Esophagus muscularis mucosa (tissue), 4 donors: Measurements from ENCODE around the gene CEBPG. TPM values are rescaled to one million over a fixed set of nuclear protein-coding genes. Genes with fewer than 3 reads are reported as not detected.
A peak's percentile ranks its signal among the peaks of the same experiment; 100 is the strongest.

Experiments
- DNase-seq: peaks from one replicate; pipeline ENCODE4 v3.0.0-alpha.2; 2017; ENCODE audit errors: extremely low spot score
- H3K27ac ChIP-seq, 4 donors: fragments of 200-600 bp; sonication (generic); replicated peaks in 1 of 4; 1 replicate in 3 of 4; 2 replicates in 1 of 4; pipeline ENCODE4 v1.5.1; 2016 to 2019; ENCODE audit warnings: mild to moderate bottlenecking in 1 of 4
- H3K27me3 ChIP-seq, 4 donors: fragments of 200-600 bp; sonication (generic); one replicate each; pipeline versions ENCODE4 v1.5.1 to v1.6.0; 2016 to 2019
- H3K36me3 ChIP-seq, 4 donors: fragments of 200-600 bp; sonication (generic); one replicate each; pipeline ENCODE4 v1.5.1; 2016 to 2019
- H3K4me1 ChIP-seq, 4 donors: fragments of 200-600 bp; sonication (generic); one replicate each; pipeline ENCODE4 v1.5.1; 2016 to 2019
- H3K4me3 ChIP-seq, 4 donors: fragments of 200-600 bp; sonication (generic); 1 replicate in 2 of 4; 2 replicates in 2 of 4; pipeline ENCODE4 v1.5.1; 2016 to 2019; ENCODE audit warnings: mild to moderate bottlenecking in 4 of 4, moderate library complexity in 1 of 4
- H3K9me3 ChIP-seq, 4 donors: fragments of 200-600 bp; sonication (generic); 1 replicate in 3 of 4; 2 replicates in 1 of 4; pipeline ENCODE4 v1.5.1; 2016 to 2019
- EP300 ChIP-seq: sonication (generic); formaldehyde crosslinking; IDR thresholded peaks from one replicate; pipeline ENCODE4 v1.6.1; 2017; ENCODE audit warnings: antibody characterized with exemption
- POLR2A ChIP-seq: fragments of 450-650 bp; IDR thresholded peaks from one replicate; pipeline ENCODE4 v1.6.1; 2017; ENCODE audit warnings: antibody characterized with exemption, moderate library complexity, mild to moderate bottlenecking, low read depth
- POLR2AphosphoS5 ChIP-seq, 2 donors: sonication (generic); formaldehyde crosslinking; IDR thresholded peaks; one replicate each; pipeline ENCODE4 v1.6.1; 2017; ENCODE audit warnings: antibody characterized with exemption in 2 of 2
- WGBS: methylation state at CpG from one replicate; pipeline ENCODE4 v1.1.5; 2018; 5-methylcytosine and 5-hydroxymethylcytosine counted together
- intact Hi-C: fragments of 100-400 bp; cut with DNase I; formaldehyde crosslinking; loops from one replicate; pipeline ENCODE4 v1.15.1; 2023
- total RNA-seq, 4 donors: library from RNA; depleted of rRNA; stranded (reverse); fragments of >200 nt; gene quantifications; one replicate each; pipeline versions ENCODE4 v1.1.0 to v1.2.1, GENCODE V29; 2016
- TF ChIP-seq, protein P1 (sequence below), 3 experiments: fragments of 200-600 bp in 2 of 3; fragments of 450-650 bp in 1 of 3; sonication (generic) in 2 of 3; IDR thresholded peaks; one replicate each; pipeline ENCODE4 v1.5.1; 2017 to 2019; ENCODE audit warnings: antibody characterized with exemption in 3 of 3, mild to moderate bottlenecking in 2 of 3, moderate library complexity in 1 of 3

Gene CEBPG
- total RNA-seq, 4 donors from 2014 or later, result 23.1 to 30.3 (median 28.5) TPM

DNA sequence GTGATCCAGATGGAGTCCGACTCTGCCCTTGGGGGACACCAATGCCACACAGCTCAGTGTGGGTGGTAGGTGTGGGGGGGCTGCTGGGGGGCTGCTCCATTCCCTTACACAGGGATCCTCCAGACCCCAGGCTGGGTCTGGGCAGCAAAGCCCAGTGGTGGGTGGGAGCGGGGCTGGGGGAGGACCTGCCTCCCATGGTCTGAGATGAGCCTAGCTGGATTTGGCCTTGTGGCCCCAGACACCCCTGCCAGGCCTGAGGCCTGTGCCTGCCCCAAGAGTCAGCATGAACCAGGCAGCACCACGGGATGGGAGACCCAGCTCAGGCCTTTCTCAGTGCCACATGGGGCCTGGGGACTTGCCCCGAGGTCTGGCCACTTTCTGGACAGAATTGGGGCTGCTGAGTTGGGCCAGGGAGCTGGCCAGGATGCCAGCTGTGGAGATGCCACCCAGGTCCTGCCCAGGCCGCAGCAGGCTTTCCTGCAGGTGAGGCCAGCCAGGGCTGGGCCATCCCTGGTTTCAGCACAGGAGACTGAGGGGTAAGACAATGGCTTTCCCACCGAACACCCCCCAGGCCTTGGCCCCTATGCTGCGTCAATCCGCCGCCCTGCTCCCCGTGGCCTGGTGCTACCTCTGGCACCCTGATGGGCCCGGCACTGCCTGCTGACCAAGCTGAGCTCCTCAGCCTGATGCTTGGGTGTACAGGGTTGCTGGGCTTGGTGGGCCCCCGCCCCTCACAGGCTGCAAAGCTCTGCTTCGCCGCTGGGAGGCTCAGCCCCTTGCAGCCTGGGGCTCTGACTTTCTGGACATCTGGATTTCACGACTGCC, 24.2 kb downstream of the CEBPG start:
- H3K27ac ChIP-seq, result peak overlapping the region in 1 of 4 donors; percentile 33
- intact Hi-C loops, result no loop called here
- TF ChIP-seq POLR2AphosphoS5 (IDR thresholded peaks at IDR 0.05) (no peak), POLR2A (no peak), EP300 (no peak)
- TF ChIP-seq, protein P1, sequence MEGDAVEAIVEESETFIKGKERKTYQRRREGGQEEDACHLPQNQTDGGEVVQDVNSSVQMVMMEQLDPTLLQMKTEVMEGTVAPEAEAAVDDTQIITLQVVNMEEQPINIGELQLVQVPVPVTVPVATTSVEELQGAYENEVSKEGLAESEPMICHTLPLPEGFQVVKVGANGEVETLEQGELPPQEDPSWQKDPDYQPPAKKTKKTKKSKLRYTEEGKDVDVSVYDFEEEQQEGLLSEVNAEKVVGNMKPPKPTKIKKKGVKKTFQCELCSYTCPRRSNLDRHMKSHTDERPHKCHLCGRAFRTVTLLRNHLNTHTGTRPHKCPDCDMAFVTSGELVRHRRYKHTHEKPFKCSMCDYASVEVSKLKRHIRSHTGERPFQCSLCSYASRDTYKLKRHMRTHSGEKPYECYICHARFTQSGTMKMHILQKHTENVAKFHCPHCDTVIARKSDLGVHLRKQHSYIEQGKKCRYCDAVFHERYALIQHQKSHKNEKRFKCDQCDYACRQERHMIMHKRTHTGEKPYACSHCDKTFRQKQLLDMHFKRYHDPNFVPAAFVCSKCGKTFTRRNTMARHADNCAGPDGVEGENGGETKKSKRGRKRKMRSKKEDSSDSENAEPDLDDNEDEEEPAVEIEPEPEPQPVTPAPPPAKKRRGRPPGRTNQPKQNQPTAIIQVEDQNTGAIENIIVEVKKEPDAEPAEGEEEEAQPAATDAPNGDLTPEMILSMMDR (IDR thresholded peaks at IDR 0.05), result no peak
- DNase-seq, result no peak
- H3K36me3 ChIP-seq, result peaks cover 0 to 24% (median 9%) of the 10 kb centered on the region in 4 donors
- H3K4me3 ChIP-seq, result no peak overlapping the region
- no CpG with 5 or more reads among the region's 15 CpGs for WGBS
- H3K9me3 ChIP-seq, result no peaks in the 10 kb centered on the region
- peaks cover 46 to 54% (median 52%) of the 10 kb centered on the region in 4 donors for H3K4me1 ChIP-seq
- no peaks in the 10 kb centered on the region for H3K27me3 ChIP-seq

DNA sequence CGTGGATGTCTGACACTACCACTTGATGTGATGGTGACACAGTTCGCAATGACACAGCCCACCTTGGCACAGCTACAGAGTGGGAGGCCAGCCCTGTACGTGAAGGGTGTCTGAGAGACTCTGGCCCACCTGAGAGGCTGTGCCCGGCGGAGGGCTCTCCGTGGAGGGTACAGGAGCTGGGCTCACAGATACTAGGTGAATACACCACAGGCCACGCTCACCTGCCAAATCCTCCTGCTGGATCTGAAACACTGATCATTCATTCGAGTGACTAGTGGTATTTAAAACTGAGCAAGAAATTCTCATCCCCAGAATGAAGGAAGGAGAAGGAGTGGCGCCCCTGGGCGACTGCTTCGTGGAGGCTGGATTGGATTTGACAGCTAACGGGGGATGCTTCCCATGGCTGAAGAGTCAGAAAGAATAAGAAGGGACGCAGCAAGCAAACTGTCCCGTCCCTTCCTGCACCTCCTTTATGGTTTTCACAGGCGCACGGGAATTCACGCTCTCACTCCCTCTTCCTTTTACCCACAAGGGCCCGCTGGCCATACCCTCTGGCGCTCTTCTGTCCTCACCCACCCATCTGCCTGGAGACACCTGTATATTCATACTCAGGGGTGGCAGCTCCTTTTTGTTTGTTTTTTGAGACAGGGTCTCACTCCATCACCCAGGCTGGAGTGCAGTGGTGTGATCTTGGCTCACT, 25.0 kb downstream of the CEBPG start:
- DNase-seq, result no peak
- H3K4me1 ChIP-seq, result peaks cover 42 to 47% (median 45%) of the 10 kb centered on the region in 4 donors
- no peaks in the 10 kb centered on the region for H3K9me3 ChIP-seq
- intact Hi-C loops, result no loop called here
- WGBS, result 91% methylated on average over 13 of the region's 19 CpGs
- H3K27me3 ChIP-seq, result no peaks in the 10 kb centered on the region
- TF ChIP-seq, protein P1 (IDR thresholded peaks at IDR 0.05), result no peak
- no peak for TF ChIP-seq POLR2AphosphoS5 (IDR thresholded peaks at IDR 0.05)
- TF ChIP-seq EP300, result no peak
- TF ChIP-seq POLR2A, result no peak
- peaks cover 0 to 24% (median 9%) of the 10 kb centered on the region in 4 donors for H3K36me3 ChIP-seq
- no peak overlapping the region for H3K27ac ChIP-seq
- H3K4me3 ChIP-seq, result no peak overlapping the region

DNA sequence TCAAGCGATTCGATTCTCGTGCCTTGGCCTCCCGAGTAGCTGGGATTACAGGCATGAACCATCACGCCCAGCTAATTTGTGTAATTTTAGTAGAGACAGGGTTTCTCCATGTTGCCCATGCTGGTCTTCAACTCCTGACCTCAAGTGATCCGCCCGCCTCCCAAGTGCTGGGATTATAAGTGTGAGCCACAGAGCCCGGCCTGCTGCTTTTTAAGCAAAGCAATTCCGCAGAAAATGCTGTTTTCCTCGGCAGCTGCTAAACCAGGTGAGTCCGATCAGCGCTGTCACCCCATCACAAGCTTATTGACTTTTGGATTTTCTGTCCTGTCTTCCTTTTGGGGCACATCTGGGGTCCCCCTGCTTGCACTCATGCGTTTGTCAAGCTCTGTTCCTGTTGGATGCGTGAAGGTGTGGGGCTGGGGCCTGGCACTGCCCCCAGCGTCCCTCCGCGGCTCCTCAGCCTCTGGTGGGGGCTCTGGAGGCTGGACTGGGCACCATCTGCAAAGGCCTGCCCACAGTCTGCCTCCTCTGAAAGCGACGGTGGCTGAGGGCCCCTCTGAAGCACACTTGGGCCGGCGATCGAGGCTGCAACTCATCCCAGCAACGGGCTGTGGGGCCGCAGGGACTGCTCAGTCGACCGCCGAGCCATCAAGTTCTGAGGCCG, 25.7 kb downstream of the CEBPG start:
- H3K27me3 ChIP-seq, result no peaks in the 10 kb centered on the region
- H3K4me1 ChIP-seq, result peaks cover 35 to 41% (median 38%) of the 10 kb centered on the region in 4 donors
- DNase-seq, result no peak
- TF ChIP-seq, protein P1 (IDR thresholded peaks at IDR 0.05), result no peak
- TF ChIP-seq EP300 (no peak), POLR2AphosphoS5 (IDR thresholded peaks at IDR 0.05) (no peak), POLR2A (no peak)
- no peak overlapping the region for H3K27ac ChIP-seq
- intact Hi-C loops, result no loop called here
- WGBS, result 97% methylated on average over 14 of the region's 28 CpGs
- H3K36me3 ChIP-seq, result peaks cover 0 to 24% (median 9%) of the 10 kb centered on the region in 4 donors
- no peaks in the 10 kb centered on the region for H3K9me3 ChIP-seq
- H3K4me3 ChIP-seq, result no peak overlapping the region

DNA sequence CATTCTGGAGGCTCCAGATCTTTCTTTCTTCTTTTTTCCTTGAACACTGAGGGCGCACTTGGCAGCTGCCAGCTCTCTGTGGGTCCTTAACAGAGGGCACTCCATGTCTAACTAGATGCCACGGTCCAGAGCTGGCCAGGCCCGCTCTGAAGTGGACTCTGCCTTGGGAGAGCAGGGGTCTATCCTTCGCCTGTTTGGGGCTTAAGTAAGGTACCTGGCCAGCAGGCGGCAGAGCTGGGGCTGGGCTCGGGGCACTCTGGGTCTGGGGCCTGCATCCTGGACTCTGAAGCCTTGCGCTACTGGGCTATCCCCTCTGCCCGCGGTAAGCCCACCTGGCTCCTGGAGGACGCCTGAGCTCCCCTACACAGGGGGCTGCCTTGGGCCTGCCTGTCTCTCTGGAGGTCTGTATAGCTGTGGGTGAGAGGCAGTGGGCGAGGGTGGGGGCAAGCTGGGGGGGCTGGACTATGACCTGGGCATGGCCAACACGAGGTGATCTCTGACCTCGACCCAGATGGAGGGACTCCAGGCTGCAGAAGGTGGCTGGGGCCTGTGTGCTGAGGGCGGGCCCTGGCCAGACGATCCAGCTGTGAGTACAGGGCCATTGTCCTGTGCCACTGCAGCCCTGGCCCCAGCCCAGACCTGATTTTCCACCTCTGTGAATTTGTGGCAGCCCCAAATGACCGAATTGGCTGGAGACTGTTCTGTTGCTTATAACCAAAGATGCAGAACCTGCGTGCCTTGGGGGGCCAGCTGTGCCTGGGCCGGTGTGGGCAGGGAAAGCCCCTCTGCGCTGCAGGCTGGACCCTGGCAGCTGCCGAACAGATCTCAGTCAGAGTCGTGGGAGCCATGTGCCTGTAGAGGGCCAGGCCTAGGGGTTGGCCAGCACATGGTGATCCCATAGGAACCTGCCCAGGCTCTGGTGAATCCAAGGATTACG, 26.5 kb downstream of the CEBPG start:
- WGBS, result 95% methylated on average over 6 of the region's 22 CpGs
- H3K4me1 ChIP-seq, result peaks cover 27 to 40% (median 33%) of the 10 kb centered on the region in 4 donors
- TF ChIP-seq EP300, result no peak
- TF ChIP-seq, protein P1 (IDR thresholded peaks at IDR 0.05), result no peak
- TF ChIP-seq POLR2AphosphoS5 (IDR thresholded peaks at IDR 0.05), result no peak
- TF ChIP-seq POLR2A, result no peak
- H3K36me3 ChIP-seq, result peaks cover 0 to 24% (median 9%) of the 10 kb centered on the region in 4 donors
- intact Hi-C loops, result loop anchor here (10.0 kb wide), 1 partner anchor 95 kb away; the partner anchor contains the start of gene CEBPA
- H3K27me3 ChIP-seq, result no peaks in the 10 kb centered on the region
- no peaks in the 10 kb centered on the region for H3K9me3 ChIP-seq
- H3K27ac ChIP-seq, result no peak overlapping the region
- no peak overlapping the region for H3K4me3 ChIP-seq
- no peak for DNase-seq
